ENCODE data around the gene PAPPA.

DNA sequence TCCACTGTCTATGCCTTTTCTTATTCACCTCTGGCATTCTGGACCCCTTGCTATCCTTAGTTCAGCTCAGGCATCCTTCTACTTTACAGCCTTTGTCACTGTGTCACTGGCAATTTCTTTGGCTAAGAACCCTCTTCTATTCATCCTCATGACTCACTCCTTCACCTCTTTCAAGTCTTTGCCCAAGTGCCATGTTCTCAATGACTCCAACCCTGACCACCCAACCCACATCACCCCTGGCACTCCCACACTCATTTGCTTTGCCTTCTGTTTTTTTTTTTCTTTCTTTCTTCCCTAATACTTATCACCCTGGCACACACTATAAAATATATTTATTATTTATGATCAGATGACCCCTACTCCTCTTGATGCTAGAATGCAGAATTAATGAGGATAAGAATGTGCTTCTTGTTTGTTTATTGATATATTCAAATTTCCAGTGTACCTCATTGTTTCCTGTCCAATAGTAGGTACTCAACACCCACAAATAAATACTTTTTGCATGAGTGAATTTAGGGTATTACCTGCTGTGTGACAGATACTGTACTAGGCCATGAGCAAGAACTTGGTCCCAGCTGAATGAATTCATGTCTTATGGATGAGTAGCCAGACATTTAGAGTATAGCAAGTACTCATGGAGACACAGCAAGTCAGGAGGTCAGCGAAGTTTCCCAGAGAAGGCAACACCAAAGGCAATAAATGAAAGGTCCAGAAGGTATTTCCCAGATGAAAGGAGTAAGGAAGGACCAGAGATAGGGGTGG, 236.1 kb downstream of the PAPPA start:
- TF ChIP-seq POLR2A (IDR thresholded peaks at IDR 0.05) = no peak
- TF ChIP-seq, protein P1, sequence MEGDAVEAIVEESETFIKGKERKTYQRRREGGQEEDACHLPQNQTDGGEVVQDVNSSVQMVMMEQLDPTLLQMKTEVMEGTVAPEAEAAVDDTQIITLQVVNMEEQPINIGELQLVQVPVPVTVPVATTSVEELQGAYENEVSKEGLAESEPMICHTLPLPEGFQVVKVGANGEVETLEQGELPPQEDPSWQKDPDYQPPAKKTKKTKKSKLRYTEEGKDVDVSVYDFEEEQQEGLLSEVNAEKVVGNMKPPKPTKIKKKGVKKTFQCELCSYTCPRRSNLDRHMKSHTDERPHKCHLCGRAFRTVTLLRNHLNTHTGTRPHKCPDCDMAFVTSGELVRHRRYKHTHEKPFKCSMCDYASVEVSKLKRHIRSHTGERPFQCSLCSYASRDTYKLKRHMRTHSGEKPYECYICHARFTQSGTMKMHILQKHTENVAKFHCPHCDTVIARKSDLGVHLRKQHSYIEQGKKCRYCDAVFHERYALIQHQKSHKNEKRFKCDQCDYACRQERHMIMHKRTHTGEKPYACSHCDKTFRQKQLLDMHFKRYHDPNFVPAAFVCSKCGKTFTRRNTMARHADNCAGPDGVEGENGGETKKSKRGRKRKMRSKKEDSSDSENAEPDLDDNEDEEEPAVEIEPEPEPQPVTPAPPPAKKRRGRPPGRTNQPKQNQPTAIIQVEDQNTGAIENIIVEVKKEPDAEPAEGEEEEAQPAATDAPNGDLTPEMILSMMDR (IDR thresholded peaks at IDR 0.05) = no peak
